GM12865 (cell line): ENCODE data around the gene ZNF497.
A peak's percentile ranks its signal among the peaks of the same experiment; 100 is the strongest.
"Not testable (repeated sequence)": the region's sequence is repeated elsewhere in the genome, so short reads cannot be mapped to it uniquely, and the experiment has no call there.

ENCODE experiments used
- DNase-seq: peaks from one replicate; pipeline ENCODE4 v3.0.0; 2010; ENCODE audit warnings: low read depth
- H3K4me3 ChIP-seq: 2 replicates; pipeline ENCODE4 v1.5.1; 2011; ENCODE audit warnings: mild to moderate bottlenecking, low read depth, low read length, control low read depth
- CTCF ChIP-seq: IDR thresholded peaks from 2 replicates; pipeline ENCODE4 v1.5.1; 2011; ENCODE audit warnings: low read length, control low read depth, low read depth, inconsistent platforms; ENCODE audit not compliant: insufficient read depth; ENCODE audit errors: missing control alignments

Gene ZNF497

GRCh38 chr19:58362272-58362994 is at the start of gene ZNF497:
Gene ZNF497, minus strand, starts transcription at chr19:58362751. Its CDS starts 5,116 bp downstream, at chr19:58357635.
- peak; percentile 98 for DNase-seq
- H3K4me3 ChIP-seq, result peak within 1 kb of the TSS; percentile 84
- TF ChIP-seq CTCF, result no peak

- DNase-seq, result peak; percentile 43
- H3K4me3 ChIP-seq, result peak overlapping the region; percentile 86
- TF ChIP-seq CTCF, result no peak
These were observed 46.6 kb upstream of the ZNF497 start for GRCh38 chr19:58409010-58409790.

- TF ChIP-seq CTCF, result no peak
- peak within 1 kb of the TSS; percentile 86 for H3K4me3 ChIP-seq
- peak; percentile 96 for DNase-seq
These were observed 45.8 kb upstream of the ZNF497 start, which contains the start of gene ZNF584 for GRCh38 chr19:58408152-58409009. Gene ZNF584, plus strand, starts transcription at chr19:58408649. Its CDS starts 499 bp downstream, at chr19:58409148.

- no peak for DNase-seq
- no peak for TF ChIP-seq CTCF
- peak overlapping the region; percentile 86 for H3K4me3 ChIP-seq
These were observed 45.2 kb upstream of the ZNF497 start for GRCh38 chr19:58407658-58408151.

- peak overlapping the region; percentile 86 for H3K4me3 ChIP-seq
- DNase-seq, result no peak
- TF ChIP-seq CTCF, result peak; percentile 29
These were observed 44.5 kb upstream of the ZNF497 start for GRCh38 chr19:58406818-58407657.

GRCh38 chr19:58403920-58404478 is 41.4 kb upstream of the ZNF497 start:
- DNase-seq, result not testable (repeated sequence)

More at GRCh38 chr19:58403920-58404478, 41.4 kb upstream of the ZNF497 start:
- H3K4me3 ChIP-seq, result not testable (repeated sequence)
